Activated CD4-positive, alpha-beta T cell treated with anti-CD3 and anti-CD28 coated beads, Interleukin-2, Interleukin-6, amounts not matched to agents 100 ng/mL and 50 ng/mL, durations not matched to agents 16 hours and 8 hours (primary cell): ENCODE data around the gene RASGRF2.
A peak's percentile ranks its signal among the peaks of the same experiment; 100 is the strongest.

Source experiments
- DNase-seq: peaks from one replicate; pipeline ENCODE4 v3.0.0-alpha.2; 2020

The RASGRF2 gene

GRCh38 chr5:81180780-81181460, 220.8 kb downstream of the RASGRF2 start:
- no peak for DNase-seq

DNA sequence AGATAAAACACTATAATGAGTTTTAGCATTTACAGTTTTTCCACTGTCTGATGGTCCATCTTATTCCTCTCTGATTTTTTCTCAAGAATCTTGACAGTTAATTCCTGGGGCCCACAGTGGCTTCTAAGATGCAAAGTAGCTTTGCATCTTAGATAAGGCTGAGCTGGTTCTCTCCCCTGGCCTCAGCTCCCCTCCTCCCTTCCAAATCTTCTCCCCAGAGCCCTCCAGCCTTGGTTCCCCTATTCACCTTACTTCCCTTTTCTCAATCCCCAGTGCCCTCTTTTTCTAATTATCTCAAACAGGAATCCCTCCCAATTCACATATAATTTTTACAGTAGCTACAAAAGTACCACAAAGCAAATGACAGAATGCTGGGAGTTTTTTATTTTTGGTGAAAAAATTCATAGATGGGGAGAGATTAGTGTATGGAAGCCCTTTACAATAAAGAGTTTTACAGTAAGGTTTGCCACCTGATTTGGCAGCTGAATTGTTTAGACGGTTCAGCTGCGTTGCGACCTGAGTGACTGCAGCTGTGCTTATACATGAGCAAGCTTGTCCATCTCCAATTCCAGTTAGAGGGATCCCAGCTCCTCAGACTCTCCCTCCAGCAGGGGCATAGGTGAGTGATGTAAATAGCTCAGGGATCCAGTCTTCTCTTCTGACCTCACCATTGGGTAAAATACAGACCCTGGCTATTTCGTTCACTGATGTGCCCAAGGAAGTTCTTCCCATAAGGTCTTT, 221.6 kb downstream of the RASGRF2 start:
- DNase-seq: no peak

DNA sequence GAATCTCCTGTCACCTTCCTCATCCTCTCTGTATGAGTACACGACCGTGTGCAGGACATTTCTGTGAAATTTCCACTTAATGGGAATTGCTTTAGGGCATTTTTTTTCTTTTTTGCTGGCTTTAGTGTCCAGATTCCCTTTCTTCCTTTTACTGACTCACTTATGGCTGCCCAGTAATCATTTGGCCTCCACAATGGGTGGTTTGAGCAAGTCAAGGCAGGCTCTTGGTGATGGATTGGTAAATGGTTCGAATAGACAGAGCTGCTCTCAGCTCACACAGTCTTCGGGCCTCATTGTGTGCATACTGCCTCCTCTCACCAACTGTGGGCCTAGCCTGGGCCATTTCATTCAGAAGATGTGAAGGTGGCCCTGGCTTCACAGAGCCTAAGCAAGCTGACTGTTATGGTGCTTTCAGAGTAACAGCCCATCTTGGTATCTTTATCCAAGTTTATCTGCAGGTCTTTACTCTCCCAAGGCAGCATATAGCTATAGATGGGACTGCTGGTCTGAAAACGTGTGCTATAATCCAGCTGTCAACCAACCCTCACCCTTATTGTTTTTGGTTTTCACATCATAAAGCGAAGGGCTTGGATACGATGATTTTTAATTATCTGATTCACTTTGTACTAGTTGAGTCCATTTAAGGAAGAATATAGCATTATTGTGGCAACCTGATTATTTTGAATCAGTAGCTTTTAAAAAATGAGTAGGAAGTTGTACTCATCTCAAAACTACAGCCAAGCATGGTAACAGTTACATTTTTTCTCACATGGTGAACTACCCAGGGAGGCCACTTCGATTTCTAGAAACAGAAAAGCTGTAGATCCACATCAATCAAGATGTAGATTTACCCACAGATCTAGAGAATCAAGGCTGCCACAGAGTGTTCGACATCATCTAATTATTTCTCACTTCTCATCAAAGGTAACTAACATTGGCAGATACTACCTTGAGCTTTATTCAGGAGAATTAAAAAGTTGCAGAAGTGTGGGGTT, 222.5 kb downstream of the RASGRF2 start:
- peak; percentile 72 for DNase-seq

DNA sequence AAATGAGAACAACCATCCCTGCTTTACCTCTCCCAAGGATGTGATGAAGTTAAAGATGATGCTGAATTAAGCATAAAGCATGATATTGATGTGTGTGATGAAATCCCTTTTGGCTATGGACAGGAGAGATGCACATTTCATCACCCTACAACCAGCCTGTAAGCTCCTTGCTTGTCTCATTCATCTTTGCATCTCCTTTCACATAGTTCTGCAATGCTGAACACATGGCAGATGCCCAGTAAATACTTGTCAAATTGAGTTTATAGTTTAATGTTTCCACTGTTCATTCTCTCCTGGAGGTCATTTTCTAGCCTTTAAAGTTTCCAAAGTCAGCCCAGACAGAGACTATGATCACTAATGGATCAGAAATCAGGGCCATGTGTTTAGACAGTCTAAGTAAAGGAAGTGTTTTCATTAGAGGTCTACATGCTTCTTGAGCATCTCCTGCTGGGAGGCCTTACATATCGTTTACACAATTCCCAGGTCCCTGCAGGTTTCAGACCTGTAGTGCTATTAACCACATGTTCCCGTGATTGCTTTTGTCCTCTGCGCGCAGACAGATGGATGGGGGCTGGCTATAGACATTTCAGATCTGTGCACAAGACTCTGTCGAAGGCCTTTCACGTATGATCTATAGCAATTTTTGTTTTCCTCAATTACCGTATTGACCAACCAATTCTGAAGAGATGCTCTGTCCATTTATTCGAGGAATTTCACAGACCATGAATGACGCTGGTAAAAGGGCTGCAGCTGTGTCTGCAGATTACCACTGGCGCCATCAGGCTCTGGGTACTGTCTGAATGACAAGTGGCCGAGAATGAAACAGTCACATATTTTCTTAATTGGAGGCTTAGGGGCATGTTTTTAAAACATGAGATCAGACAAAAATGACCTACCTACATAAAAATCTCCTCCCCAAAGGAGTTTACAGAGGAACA, 223.9 kb downstream of the RASGRF2 start:
- DNase-seq: no peak

GRCh38 chr5:81184749-81185110, 224.6 kb downstream of the RASGRF2 start:
- no peak for DNase-seq

DNA sequence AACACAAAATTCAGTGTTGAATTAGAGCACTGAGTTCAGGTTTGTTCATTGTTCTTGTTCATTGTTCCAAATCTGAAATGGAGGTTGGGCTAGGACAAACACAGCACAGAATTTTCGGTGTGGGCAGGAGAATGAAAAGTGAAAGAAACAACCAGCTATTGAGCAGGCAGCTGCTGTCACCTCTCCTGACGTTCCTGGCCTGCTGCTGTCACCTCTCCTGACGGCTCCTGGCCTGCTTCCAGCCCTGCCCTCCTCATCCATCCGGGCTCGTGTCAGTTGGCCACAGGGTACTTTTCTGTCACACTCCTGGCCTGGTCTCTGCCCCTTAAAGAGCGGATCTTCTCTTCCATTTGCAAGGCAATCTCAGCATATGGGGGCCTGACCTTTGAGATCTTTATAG, 227.7 kb downstream of the RASGRF2 start:
- DNase-seq: no peak

- no peak for DNase-seq
Measured at GRCh38 chr5:81188962-81189361, 228.8 kb downstream of the RASGRF2 start.

DNA sequence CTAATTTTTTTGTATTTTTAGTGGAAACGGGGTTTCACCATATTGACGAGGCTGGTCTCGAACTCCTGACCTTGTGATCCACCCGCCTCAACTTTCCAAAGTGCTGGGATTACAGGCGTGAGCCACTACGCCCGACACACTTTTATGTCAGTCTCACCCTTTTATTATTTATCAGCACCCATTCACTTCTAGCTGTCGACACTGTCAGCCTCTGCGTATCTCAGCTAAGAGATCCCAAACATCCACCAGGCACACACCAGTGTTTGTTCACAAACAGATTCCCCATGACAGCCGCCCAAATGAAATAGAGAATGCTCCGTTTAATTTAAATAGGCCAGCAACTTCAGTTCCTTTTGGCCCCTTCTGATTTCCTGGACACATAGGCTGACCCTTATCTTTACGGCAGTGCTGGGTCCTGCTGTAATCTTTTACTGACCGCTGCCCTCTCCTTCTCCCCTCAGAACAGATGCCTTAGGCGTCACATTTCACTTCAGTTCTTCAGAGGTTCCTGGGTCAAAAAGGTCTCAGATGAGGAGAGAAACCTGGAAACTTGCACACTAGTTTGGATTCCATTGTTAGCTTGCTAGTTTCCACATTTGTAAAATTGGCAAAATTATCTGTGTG, 229.8 kb downstream of the RASGRF2 start:
- DNase-seq: no peak

- DNase-seq: no peak
Measured at GRCh38 chr5:81191726-81192372, 231.7 kb downstream of the RASGRF2 start.

GRCh38 chr5:81192373-81192750, 232.2 kb downstream of the RASGRF2 start:
- no peak for DNase-seq

- DNase-seq: peak; percentile 91
Measured at GRCh38 chr5:81194633-81195334, 234.6 kb downstream of the RASGRF2 start.

DNA sequence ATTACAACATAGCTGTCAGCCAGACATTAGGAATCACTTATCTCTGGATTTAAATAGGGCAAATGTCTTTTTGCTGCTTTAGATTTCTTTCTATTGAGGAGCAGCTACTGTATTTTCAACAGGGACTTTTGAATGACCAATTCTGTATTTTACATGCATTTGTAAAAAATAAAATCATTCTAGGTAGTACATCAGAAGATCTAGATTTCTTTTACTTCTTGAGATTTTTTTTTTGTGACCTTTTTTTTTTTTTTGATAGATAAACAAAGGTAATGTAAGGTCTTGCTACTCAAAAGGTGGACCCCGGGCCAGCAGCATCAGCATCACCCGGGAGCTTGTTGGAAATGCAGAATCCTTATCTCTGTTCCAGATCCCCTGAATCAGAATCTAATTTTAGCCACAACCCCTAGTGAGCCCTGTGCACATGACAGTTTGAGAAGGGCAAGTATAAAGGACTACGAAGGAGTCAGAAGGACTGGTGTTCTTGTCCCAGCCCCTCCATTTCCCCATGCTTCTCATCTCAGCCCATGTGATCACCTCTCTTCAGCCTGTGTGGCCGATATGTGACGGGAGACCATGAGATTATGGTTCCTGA, 235.3 kb downstream of the RASGRF2 start:
- no peak for DNase-seq

GRCh38 chr5:81202655-81203054, 242.5 kb downstream of the RASGRF2 start:
- no peak for DNase-seq

DNA sequence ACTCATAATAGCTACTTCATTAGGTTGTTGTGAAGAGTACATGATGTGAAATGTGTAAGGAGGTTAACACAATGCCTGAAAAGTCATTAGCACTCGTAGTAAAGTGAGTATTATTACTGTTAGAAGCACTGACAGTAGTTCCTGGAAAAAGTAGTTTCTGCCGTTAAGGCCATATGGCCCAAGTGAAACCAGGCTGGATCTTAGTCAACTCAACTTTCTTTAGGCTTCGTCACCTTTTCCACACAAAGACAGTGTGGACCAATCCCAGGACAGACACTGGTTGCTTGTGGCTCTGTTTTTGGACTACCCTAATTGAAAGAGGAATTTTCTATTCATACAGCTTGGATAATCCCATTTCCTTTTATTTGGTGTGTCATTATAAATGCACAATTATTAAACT, 243.6 kb downstream of the RASGRF2 start:
- DNase-seq: peak; percentile 29

DNA sequence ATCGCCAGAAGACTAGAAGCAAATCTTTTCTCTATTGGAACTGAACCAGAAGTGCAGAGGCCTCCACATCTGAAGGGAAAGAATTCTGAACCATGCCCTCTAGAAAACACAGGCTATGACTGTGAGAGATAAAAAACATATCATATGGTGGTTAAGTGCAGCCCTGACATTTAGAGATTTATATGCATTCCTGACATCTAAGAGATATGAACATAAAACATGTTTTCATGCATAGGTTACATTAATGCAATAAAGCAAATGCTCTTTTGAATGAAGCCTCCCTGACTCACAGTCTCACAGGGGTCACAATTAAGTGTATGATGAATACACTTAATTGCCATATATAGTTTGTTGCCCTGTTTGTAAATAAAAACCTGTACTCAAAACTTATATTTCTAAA, 244.0 kb downstream of the RASGRF2 start:
- no peak for DNase-seq

- DNase-seq: no peak
Measured at GRCh38 chr5:81205058-81205457, 244.9 kb downstream of the RASGRF2 start.

DNA sequence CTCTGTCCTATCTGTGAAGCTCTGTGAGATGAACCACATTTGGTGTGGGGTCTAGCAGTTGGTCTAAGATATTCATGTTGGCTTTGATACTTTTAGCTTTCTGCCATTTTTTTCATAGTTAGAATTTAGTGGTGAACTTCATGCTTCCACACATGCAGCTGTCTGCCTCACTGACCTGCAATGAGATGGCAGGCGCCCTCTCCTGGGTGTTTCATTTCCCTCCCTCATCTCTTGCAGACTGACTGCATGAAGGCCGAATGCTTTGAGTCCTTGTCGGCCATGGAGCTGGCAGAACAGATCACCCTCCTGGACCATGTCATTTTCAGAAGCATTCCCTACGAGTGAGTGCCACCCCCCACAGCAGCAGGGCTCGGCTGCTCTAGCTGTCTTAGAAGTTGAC, 246.8 kb downstream of the RASGRF2 start:
- DNase-seq: no peak

GRCh38 chr5:81208904-81209303, 248.7 kb downstream of the RASGRF2 start:
- DNase-seq: no peak

DNA sequence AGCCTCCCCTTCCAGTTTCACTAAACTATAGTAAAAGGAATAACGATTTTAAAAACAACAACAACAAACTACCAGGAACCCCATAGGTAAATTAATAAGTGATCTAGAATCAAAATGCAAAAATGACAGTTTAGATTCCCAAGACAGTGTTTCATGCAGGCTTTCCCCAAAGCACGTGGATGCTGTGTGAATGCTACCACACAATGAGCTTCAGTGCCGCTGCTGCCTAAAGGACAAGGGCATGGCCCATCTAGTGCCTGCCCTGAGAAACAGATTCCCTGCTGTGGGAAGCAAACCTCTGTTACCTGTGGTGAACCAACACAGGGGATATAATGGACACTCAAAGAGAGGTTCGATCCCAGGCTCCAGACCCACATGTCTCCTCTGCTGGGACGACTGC, 249.2 kb downstream of the RASGRF2 start:
- DNase-seq: no peak

- peak; percentile 31 for DNase-seq
Measured at GRCh38 chr5:81209869-81210493, 249.8 kb downstream of the RASGRF2 start.
